ENCODE data around the gene FAM120A.
A peak's percentile ranks its signal among the peaks of the same experiment; 100 is the strongest.

FAM120A gene, protein sequence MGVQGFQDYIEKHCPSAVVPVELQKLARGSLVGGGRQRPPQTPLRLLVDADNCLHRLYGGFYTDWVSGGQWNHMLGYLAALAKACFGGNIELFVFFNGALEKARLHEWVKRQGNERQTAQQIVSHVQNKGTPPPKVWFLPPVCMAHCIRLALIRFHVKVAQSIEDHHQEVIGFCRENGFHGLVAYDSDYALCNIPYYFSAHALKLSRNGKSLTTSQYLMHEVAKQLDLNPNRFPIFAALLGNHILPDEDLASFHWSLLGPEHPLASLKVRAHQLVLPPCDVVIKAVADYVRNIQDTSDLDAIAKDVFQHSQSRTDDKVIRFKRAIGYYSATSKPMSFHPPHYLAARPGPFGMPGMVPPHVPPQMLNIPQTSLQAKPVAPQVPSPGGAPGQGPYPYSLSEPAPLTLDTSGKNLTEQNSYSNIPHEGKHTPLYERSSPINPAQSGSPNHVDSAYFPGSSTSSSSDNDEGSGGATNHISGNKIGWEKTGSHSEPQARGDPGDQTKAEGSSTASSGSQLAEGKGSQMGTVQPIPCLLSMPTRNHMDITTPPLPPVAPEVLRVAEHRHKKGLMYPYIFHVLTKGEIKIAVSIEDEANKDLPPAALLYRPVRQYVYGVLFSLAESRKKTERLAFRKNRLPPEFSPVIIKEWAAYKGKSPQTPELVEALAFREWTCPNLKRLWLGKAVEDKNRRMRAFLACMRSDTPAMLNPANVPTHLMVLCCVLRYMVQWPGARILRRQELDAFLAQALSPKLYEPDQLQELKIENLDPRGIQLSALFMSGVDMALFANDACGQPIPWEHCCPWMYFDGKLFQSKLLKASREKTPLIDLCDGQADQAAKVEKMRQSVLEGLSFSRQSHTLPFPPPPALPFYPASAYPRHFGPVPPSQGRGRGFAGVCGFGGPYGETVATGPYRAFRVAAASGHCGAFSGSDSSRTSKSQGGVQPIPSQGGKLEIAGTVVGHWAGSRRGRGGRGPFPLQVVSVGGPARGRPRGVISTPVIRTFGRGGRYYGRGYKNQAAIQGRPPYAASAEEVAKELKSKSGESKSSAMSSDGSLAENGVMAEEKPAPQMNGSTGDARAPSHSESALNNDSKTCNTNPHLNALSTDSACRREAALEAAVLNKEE

DNA sequence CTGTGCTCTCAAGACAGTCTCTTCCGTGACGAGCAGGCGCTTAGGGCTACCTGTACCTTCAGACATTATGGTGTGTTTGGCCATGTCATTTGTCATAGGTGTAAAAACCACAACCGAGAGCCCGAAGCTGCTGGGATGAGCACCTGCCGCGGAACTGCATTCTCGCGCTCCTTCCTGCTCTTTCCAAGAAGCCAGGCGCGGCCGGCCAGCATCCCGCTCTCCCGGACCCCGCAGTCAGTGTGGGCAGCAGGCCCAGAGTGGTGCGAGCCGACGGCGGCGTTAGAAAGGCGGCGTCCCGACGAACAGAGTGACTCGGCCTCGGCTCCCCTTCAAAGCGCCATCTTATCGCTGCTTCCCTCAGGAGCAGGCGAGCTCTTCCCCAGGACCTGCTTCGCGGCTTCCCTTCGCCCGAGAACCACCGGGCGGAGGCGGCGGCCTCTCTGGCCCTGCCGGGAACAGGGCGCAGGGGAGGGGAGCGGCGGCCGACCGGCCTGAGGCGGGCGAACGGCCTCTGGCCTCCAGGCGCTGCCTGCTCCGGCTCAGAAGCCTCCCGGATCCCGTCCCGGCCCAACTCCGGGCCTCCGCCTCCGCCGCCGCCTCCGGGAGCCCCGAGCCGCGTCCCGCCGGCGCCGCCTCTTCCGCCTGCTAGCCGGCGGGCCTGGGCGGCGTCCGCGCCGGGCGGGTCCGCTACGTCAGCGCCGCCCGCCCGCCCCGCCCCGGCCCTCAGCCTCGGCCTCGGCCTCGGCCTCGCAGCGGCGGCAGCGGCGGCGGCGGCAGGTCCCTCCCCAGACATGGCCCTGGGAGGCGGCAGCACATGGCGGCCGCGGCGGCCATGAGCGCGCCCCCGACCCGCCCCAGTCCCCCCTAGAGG lies at the start of gene FAM120A:
TSS of gene FAM120A (plus strand) at position 741 of the 871 bp plus-strand sequence. CDS start 231 bp downstream, outside the sequence.
- peak within 1 kb of the TSS; percentile 96 for H3K27ac ChIP-seq
- no peak for TF ChIP-seq CTCF (conservative IDR thresholded peaks at IDR 0.05)

GRCh38 chr9:93406371-93406770 lies 45.1 kb upstream of the FAM120A start:
- no peak for TF ChIP-seq CTCF (conservative IDR thresholded peaks at IDR 0.05)

DNA sequence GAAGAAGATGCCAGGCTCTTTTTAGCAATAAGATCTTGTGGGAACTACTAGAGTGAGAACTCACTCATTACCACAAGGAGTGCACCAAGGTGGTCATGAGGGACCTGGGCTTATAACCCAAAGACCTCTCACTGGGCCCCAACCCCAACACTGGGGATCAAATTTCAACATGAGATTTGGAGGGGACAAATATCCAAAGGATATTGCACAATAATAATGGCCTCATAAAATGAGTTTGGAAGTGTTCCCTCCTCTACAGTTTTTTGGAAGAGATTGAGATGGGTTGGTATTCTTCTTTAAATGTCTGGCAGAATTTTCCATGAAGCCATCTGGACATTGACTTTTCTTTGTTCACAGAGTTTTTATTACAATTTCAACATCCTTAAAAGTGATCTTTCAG lies 38.0 kb upstream of the FAM120A start:
- no peak for TF ChIP-seq CTCF (conservative IDR thresholded peaks at IDR 0.05)

More at GRCh38 chr9:93406371-93406770, 45.1 kb upstream of the FAM120A start:
- no peak overlapping the region for H3K27ac ChIP-seq

GRCh38 chr9:93415176-93415690 lies 36.3 kb upstream of the FAM120A start:
- TF ChIP-seq CTCF (conservative IDR thresholded peaks at IDR 0.05) = no peak
- H3K27ac ChIP-seq = no peak overlapping the region

More for the DNA sequence above, 38.0 kb upstream of the FAM120A start:
- no peak overlapping the region for H3K27ac ChIP-seq

GRCh38 chr9:93416530-93417235 lies 34.8 kb upstream of the FAM120A start:
- TF ChIP-seq CTCF (conservative IDR thresholded peaks at IDR 0.05) = no peak
- no peak overlapping the region for H3K27ac ChIP-seq

GRCh38 chr9:93417538-93417937 lies 33.9 kb upstream of the FAM120A start:
- TF ChIP-seq CTCF (conservative IDR thresholded peaks at IDR 0.05) = no peak
- H3K27ac ChIP-seq = no peak overlapping the region

Measured in VCaP (cell line).